C1 segment of cervical spinal cord (tissue), 14 donors: ENCODE data around the gene CRCP.
"Not testable (repeated sequence)": the region's sequence is repeated elsewhere in the genome, so short reads cannot be mapped to it uniquely, and the experiment has no call there.

Source experiments
- DNase-seq, 14 donors: peaks; one replicate each; lab custom pipeline; 2025; lab: John Stamatoyannopoulos, UW

The CRCP gene

DNA sequence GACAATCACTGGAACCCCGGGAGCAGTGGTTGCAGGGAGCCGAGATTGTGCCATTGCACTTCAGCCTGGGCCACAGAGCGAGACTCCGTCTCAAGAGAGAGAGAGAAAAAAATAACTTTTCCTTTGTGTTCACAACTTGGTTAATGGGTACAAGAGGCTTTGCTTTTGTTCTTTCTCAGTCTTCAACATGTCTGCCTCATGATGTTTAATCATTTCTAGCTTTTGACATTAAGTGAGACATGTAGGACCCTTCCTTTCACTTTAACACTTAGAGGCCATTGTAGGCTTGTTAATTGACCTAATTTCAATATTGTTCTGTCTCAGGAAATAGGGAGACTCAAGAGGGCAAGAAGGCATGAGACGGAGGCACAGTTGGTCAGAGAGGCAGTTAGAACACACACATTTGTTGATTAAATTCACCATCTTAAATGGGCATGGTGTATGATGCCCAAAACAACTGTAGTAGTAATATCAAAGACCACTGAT lies 9.3 kb upstream of the CRCP start:
- DNase-seq, result no peak

DNA sequence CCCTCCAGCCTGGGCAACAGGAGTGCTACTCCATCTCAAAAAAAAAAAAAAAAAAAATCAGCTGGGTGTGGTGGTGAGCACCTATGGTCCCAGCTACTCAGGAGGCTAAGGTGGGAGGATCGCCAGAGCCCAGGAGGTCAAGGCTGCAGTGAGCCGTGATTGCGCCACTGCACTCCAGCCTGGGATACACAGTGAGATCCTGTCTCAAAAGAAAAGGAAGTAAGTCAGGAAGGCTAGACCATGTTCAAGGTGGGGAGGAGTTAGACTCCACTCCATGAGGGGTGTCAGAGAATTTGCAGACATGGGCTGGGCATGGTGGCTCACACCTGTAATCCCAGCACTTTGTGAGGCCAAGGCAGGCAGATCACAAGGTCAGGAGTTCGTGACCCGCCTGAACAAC lies 6.2 kb upstream of the CRCP start:
- not testable (repeated sequence) for DNase-seq

GRCh38 chr7:66110856-66111255 lies 3.8 kb upstream of the CRCP start:
- DNase-seq, result no peak

DNA sequence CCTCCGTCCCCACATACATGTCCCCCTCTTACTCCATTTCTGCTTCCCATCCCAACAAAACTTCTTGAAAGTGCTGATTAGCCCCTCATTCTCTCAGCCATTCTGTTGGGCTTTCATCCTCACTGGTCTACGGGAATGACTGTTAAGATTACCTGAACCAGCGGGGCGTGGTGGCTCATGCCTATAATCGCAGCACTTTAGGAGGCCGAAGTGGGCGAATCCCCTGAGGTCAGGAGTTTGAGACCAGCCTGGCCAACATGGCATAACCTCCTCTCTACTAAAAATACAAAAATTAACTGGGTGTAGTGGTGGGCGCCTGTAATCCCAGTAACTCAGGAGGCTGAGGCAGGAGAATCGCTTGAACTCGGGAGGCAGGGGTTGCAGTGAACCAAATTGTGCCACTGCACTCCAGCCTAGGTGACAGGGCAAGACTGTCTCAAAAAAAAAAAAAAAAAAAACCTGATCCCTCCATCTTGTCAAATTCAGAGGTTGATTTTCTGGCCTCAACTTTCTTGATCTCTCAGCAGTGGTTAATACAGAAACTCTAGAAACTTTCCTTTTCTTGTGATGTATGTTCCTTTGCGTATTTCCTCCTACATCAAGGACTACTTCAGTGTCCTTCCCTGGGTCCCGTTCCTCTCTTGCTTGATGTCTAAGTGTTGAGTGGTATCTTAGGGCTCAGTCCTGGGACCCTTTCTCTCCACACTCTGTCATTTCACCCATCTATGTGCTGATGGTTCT lies 2.2 kb downstream of the CRCP start:
- DNase-seq, result not testable (repeated sequence)

GRCh38 chr7:66118603-66119002 lies 4.0 kb downstream of the CRCP start:
- no peak for DNase-seq

- DNase-seq, result peak in 1 of 14 donors; percentile 3
These were observed 4.7 kb downstream of the CRCP start for GRCh38 chr7:66119245-66119850.

DNA sequence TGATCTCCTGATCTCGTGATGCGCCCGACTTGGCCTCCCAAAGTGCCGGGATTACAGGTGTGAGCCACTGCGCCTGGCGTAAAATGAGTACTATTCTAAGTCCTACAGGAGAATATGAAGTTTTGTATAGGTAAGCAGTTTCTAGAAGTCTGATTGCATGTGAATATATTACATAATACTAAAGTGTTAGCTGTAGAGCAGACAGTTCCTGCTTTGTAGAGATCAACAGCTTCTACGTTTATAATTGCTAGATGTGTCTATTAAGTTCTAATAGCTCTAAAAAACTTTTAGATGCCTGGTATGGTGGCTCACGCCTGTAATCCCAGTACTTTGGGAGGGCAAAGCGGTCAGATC lies 8.5 kb downstream of the CRCP start:
- no peak for DNase-seq

- DNase-seq, result not testable (repeated sequence)
These were observed 9.9 kb downstream of the CRCP start for GRCh38 chr7:66124569-66124861.

DNA sequence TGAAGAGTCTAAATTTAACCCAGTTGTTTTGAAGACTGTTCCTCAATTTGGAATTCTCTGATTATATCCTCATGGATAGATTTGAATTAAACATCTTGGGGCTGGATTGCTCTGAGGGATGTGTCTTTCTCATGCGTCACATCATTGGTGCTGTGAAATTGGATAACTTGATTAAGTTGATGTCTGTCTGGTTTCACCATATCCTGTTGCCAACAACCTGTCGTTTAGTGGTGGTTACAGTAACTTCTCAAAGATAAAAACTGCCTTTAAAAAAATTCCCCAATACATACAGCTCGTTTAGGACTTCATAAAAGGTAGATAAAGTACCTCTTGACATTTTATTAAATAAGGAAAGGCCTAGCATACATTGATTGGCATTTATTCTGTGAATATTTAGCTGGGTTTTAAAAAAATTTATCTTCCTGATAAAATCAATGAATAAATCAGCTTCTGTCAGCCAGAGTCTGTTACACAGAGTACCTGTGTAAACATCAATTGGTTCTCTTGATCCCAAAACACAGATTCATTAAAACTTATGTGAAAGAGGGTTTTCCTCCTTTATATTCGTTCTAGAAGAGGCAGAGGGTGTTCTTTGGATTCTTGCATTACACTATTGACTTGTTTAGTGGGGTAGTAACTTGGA lies 10.5 kb downstream of the CRCP start:
- no peak for DNase-seq

DNA sequence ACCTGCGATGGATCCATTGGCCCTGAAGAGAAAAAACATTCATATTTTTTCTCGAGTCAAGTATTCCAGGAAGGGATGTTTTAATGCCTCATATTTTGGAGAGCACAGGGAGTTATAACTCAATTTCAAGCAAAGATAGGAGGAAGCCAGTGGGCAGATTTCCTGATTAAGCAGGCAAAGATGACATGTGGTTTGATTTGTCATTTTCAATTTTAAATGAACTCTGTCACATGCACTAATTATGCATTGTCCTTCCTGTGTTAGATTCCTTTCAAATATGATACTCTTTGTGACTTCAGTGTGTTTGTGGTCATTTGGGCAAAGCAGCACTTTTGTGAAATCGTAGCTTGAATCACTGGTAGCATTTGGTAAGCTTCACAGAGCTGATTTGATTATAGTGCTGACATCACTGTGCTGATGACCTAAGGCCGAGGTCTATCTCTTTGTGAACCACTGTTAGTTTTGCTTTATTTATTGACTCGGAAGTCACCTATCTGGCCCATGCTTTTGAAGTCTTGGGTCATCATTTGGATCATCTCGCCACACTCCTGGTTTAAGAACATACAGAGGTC lies 11.2 kb downstream of the CRCP start:
- not testable (repeated sequence) for DNase-seq

GRCh38 chr7:66127172-66127571 lies 12.5 kb downstream of the CRCP start:
- DNase-seq, result not testable (repeated sequence)

- DNase-seq, result no peak
These were observed 24.5 kb downstream of the CRCP start for GRCh38 chr7:66138994-66139752.

GRCh38 chr7:66140924-66141323 lies 26.3 kb downstream of the CRCP start:
- DNase-seq, result peak in 7 of 14 donors; percentile 1 to 32 (median 13)

- DNase-seq, result no peak
These were observed 27.7 kb downstream of the CRCP start for GRCh38 chr7:66142334-66142733.

GRCh38 chr7:66142996-66143395 lies 28.3 kb downstream of the CRCP start:
- no peak for DNase-seq

- DNase-seq, result no peak
These were observed 29.3 kb downstream of the CRCP start for GRCh38 chr7:66143876-66144332.

GRCh38 chr7:66145400-66146104 lies 30.9 kb downstream of the CRCP start:
- no peak for DNase-seq

DNA sequence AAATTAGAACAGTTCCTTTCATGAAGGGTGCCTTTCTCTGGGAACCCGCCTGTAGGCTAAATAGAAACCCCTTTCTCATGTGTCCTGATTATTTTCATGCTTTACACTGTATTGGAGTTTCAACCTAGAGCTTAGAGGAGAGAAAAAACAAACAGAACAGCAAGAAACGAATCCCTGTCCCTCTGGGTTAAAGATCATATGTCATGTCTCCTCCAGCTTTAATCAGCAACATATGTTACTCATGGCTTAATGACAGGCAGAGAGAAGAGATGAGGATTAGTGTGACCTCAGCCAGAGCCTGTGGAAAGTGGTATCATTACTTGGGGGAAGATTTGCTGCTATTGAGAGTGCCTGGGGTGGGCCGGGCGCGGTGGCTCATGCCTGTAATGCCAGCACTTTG lies 32.1 kb downstream of the CRCP start:
- DNase-seq, result no peak

- not testable (repeated sequence) for DNase-seq
These were observed 33.0 kb downstream of the CRCP start for GRCh38 chr7:66147657-66148056.

- DNase-seq, result peak in 3 of 14 donors; percentile 1 to 17 (median 3)
These were observed 35.8 kb downstream of the CRCP start for GRCh38 chr7:66150471-66150870.
